Prostate gland (tissue), 2 donors: ENCODE results near the gene GRN.

Source experiments
- POLR2A ChIP-seq: fragments of 450-650 bp; IDR thresholded peaks from one replicate; pipeline ENCODE4 v1.6.1; 2016; ENCODE audit warnings: antibody characterized with exemption, mild to moderate bottlenecking
- POLR2AphosphoS5 ChIP-seq: sonication (generic); formaldehyde crosslinking; IDR thresholded peaks from one replicate; pipeline ENCODE4 v1.6.1; 2017; ENCODE audit warnings: antibody characterized with exemption
- TF ChIP-seq, protein P1 (sequence below), 4 experiments: fragments of 200-600 bp in 2 of 4; fragments of 450-650 bp in 2 of 4; sonication (generic) in 2 of 4; IDR thresholded peaks; 1 replicate in 3 of 4; 2 replicates in 1 of 4; pipeline ENCODE4 v1.5.1; 2016 to 2019; ENCODE audit warnings: antibody characterized with exemption in 4 of 4, mild to moderate bottlenecking in 2 of 4, moderate library complexity in 2 of 4

DNA sequence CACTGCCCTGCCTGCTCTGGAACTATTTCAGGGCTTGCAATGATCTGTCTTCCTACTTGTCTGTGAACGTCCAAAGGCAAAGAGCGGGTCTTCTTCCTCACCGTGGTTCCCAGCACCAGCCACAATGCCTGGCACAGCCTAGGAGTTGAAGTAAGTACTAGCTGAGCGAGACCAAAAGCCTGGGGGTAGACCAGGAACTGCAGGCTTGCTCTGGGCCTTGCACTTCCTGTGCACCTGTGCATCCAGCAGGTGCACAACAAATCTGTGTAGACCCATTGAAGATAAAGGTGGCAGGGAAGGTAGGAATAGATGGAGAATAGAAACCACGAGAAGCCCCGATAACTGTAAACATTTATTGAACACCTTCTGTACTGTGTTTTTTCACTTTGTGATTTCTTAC is 13.9 kb downstream of the GRN start:
- no peak for TF ChIP-seq POLR2AphosphoS5
- TF ChIP-seq, protein P1, sequence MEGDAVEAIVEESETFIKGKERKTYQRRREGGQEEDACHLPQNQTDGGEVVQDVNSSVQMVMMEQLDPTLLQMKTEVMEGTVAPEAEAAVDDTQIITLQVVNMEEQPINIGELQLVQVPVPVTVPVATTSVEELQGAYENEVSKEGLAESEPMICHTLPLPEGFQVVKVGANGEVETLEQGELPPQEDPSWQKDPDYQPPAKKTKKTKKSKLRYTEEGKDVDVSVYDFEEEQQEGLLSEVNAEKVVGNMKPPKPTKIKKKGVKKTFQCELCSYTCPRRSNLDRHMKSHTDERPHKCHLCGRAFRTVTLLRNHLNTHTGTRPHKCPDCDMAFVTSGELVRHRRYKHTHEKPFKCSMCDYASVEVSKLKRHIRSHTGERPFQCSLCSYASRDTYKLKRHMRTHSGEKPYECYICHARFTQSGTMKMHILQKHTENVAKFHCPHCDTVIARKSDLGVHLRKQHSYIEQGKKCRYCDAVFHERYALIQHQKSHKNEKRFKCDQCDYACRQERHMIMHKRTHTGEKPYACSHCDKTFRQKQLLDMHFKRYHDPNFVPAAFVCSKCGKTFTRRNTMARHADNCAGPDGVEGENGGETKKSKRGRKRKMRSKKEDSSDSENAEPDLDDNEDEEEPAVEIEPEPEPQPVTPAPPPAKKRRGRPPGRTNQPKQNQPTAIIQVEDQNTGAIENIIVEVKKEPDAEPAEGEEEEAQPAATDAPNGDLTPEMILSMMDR (IDR thresholded peaks at IDR 0.05) = no peak
- TF ChIP-seq POLR2A = no peak
